Kidney epithelial cell (primary cell): Measurements from ENCODE around the gene PAM. TPM values are rescaled to one million over a fixed set of nuclear protein-coding genes. Genes with fewer than 3 reads are reported as not detected.

ENCODE experiments used
- DNase-seq: peaks from one replicate; pipeline ENCODE4 v3.0.0-alpha.2; 2010; ENCODE audit warnings: low read depth
- H3K27me3 ChIP-seq: 2 replicates; pipeline ENCODE4 v1.6.0; 2011; ENCODE audit warnings: low read length; ENCODE audit not compliant: control insufficient read depth, insufficient read depth
- H3K36me3 ChIP-seq: 2 replicates; pipeline ENCODE4 v1.5.1; 2011; ENCODE audit warnings: low read length; ENCODE audit not compliant: control insufficient read depth, insufficient read depth
- H3K4me3 ChIP-seq: 2 replicates; pipeline ENCODE4 v1.5.1; 2011; ENCODE audit warnings: low read depth, mild to moderate bottlenecking, control low read depth, low read length
- total RNA-seq: library from RNA; depleted of rRNA; stranded (reverse); fragments of >200 nt; gene quantifications from 2 replicates; pipeline ENCODE4 v1.2.3, GENCODE V29; 2015
- TF ChIP-seq, protein P1 (sequence below): IDR thresholded peaks from 2 replicates; pipeline ENCODE4 v1.5.1; 2011; ENCODE audit warnings: mild to moderate bottlenecking, moderate library complexity, low read length, control low read depth, inconsistent platforms; ENCODE audit not compliant: insufficient read depth, poor library complexity, severe bottlenecking

PAM gene
- total RNA-seq, 1 donor from 2014 or later: 95.9 TPM

DNA sequence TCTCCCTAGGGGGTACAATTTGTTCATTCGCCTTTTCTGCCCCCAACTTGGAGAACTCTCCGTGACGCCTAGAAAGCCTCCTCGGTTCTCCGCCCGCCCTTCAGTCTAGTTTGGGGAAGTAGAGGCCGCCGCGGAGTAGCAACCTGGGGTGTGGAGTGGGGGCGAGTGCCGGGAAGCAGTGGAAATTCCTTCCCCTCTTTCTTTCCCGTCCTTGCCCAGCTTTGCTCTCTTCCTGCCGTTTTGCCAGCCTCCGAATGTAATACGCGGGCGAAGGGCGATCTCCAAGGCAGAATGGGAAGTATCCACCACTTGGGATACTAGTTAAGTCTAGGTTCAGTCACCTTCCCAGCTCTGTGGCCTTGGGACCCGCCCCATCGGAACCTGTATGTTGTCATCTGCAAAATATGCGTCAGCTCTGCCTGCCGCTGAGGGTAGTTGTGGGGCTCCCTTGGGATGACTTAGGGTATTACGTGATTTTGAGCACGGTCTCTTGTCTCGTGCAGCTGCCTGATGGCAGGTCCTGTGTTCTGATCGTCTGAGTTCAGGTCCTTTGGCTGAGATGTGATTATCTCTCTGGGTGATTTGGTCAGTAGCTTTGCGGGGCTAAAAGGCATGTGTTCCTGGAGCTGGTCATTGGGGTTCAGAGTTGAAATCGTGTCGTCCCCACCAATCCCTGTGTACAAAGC lies 724 bp downstream of the PAM start:
- TF ChIP-seq, protein P1, sequence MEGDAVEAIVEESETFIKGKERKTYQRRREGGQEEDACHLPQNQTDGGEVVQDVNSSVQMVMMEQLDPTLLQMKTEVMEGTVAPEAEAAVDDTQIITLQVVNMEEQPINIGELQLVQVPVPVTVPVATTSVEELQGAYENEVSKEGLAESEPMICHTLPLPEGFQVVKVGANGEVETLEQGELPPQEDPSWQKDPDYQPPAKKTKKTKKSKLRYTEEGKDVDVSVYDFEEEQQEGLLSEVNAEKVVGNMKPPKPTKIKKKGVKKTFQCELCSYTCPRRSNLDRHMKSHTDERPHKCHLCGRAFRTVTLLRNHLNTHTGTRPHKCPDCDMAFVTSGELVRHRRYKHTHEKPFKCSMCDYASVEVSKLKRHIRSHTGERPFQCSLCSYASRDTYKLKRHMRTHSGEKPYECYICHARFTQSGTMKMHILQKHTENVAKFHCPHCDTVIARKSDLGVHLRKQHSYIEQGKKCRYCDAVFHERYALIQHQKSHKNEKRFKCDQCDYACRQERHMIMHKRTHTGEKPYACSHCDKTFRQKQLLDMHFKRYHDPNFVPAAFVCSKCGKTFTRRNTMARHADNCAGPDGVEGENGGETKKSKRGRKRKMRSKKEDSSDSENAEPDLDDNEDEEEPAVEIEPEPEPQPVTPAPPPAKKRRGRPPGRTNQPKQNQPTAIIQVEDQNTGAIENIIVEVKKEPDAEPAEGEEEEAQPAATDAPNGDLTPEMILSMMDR: no peak
- peak overlapping the region; percentile 80 for H3K4me3 ChIP-seq
- no peak for DNase-seq
- H3K27me3 ChIP-seq: no peaks in the 10 kb centered on the region
- H3K36me3 ChIP-seq: no peaks in the 10 kb centered on the region

DNA sequence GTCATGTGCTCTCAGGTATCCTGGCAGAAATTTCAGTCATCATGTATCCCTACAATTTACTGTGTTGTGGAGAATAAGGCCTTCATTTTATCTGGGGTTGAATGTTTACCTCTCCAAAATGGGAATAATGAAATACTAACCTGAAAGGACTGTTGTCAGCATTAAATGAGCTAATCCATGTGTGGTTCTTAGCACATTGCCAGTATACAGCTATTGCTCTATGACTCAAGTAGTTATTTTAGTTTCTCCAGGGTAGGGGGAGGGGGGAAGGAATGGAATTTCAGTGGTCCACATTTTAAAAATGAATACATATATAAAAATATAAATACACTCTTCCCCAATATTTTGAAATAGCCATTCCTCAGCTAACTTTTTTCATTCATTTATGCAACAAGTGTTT lies 3.5 kb downstream of the PAM start:
- H3K27me3 ChIP-seq: no peaks in the 10 kb centered on the region
- H3K36me3 ChIP-seq: no peaks in the 10 kb centered on the region
- no peak overlapping the region for H3K4me3 ChIP-seq
- TF ChIP-seq, protein P1: no peak
- no peak for DNase-seq

DNA sequence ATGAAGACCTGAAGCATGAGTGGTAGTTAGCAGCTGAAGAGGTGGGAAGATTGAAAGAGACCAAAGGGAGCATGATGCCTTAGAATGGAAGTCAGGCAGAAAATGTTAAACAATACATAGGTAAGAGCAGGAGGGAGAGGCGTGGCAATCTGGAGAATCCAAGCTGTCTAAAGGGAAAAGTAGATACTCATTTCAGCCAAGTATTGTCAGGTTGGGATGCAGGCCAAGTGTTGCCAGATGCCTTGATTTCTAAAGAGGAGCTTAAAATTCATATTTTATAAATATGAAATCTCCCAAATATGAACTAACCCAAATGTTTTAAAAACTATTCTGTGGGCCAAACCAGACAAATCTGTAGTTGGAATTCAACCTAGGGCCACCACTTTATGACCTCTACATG lies 4.2 kb downstream of the PAM start:
- Histone ChIP-seq H3K4me3 (no peak overlapping the region), H3K36me3 (no peaks in the 10 kb centered on the region), H3K27me3 (no peaks in the 10 kb centered on the region)
- no peak for DNase-seq
- TF ChIP-seq, protein P1: no peak

DNA sequence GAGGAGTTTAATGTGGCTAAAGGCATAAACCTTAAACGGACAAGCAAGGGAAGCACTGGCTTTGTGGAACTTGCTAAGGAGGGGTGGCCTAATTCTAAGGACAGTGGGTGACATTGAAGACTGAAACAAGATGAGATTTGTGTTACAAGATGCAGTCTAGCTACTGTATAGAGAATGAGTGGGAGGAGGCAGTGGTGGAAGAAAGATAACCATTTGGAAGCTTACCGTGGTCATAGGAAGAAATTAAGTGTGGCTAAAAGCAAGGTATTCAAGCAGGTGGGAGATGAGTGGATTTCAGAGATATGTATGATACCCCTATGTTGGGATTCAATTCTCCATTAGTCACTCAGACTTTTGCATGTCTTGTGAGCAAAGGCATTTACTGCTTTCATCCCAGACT lies 4.6 kb downstream of the PAM start:
- no peaks in the 10 kb centered on the region for H3K36me3 ChIP-seq
- TF ChIP-seq, protein P1: no peak
- no peak overlapping the region for H3K4me3 ChIP-seq
- H3K27me3 ChIP-seq: no peaks in the 10 kb centered on the region
- DNase-seq: no peak

DNA sequence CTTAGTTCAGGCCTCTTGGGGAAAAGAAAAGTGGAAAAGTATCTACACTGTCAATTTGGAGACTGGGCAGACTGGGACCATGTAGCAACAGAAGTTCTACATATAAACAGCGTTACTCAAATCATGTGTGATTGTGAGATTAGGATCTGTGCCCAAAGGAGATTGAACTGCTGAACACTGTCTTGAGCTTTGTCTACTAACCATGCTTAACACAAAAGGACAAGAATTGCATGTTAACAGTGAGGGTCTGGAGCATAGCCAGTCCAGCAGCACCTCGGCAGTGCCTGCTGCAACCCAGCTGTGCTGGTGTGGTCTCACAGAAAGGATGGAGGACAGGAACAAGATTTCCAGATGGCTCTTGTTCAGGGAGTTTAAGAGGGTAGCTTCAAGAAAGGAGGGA lies 5.7 kb downstream of the PAM start:
- TF ChIP-seq, protein P1: no peak
- Histone ChIP-seq H3K4me3 (no peak overlapping the region), H3K36me3 (no peaks in the 10 kb centered on the region), H3K27me3 (no peaks in the 10 kb centered on the region)
- DNase-seq: no peak

DNA sequence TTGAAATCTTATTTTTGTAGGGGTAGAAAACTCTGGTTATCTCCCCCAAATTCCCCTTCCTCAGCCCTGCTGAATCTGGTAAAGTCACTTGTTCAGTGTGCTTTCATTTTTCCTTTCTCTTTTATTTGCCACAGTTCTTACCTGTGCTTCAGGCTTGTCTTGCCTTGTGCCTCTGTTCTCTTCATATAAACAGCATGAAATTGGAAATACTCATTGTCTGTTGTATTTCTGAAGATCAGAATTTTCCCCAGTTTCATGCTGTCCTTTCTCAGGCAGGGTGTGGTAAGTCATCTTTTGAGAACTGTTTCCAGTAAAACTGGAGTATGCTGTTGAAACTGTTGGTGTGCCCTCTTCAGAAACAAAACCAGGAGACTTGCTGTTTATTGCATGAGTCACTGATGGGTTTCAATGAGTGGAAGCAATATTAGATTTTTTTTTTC lies 7.0 kb downstream of the PAM start:
- TF ChIP-seq, protein P1: no peak
- DNase-seq: no peak
- H3K4me3 ChIP-seq: no peak overlapping the region

More for the DNA sequence above, 7.0 kb downstream of the PAM start:
- no peaks in the 10 kb centered on the region for H3K36me3 ChIP-seq
- no peaks in the 10 kb centered on the region for H3K27me3 ChIP-seq
